NCI-H187 treated with DMSO at 0.1 percent for 48 hours (cell line): ENCODE data around the gene MOBP.
"Not testable (repeated sequence)": the region's sequence is repeated elsewhere in the genome, so short reads cannot be mapped to it uniquely, and the experiment has no call there.

Experiments
- DNase-seq: peaks from one replicate; lab custom pipeline; 2025; lab: John Stamatoyannopoulos, UW

The MOBP gene

GRCh38 chr3:39453134-39453533 is 14.3 kb upstream of the MOBP start:
- DNase-seq = no peak

GRCh38 chr3:39453872-39454271 is 13.6 kb upstream of the MOBP start:
- DNase-seq = not testable (repeated sequence)

GRCh38 chr3:39454591-39455217 is 12.8 kb upstream of the MOBP start:
- no peak for DNase-seq

- no peak for DNase-seq
Measured at GRCh38 chr3:39456159-39456558, 11.3 kb upstream of the MOBP start.

- DNase-seq = no peak
Measured at GRCh38 chr3:39457361-39457760, 10.1 kb upstream of the MOBP start.

GRCh38 chr3:39458579-39458978 is 8.9 kb upstream of the MOBP start:
- not testable (repeated sequence) for DNase-seq

GRCh38 chr3:39460677-39461076 is 6.8 kb upstream of the MOBP start:
- no peak for DNase-seq

- no peak for DNase-seq
Measured at GRCh38 chr3:39463269-39463668, 4.2 kb upstream of the MOBP start.

GRCh38 chr3:39466988-39467387 is 492 bp upstream of the MOBP start:
- no peak for DNase-seq

- DNase-seq = no peak
Measured at GRCh38 chr3:39468108-39468436, 592 bp downstream of the MOBP start.

GRCh38 chr3:39469258-39469657 is 1.8 kb downstream of the MOBP start:
- DNase-seq = no peak

GRCh38 chr3:39469945-39470344 is 2.5 kb downstream of the MOBP start:
- no peak for DNase-seq

GRCh38 chr3:39471652-39472051 is 4.2 kb downstream of the MOBP start:
- DNase-seq = no peak

GRCh38 chr3:39473452-39474125 is 6.1 kb downstream of the MOBP start:
- DNase-seq = no peak

GRCh38 chr3:39474126-39474515 is 6.6 kb downstream of the MOBP start:
- no peak for DNase-seq

- DNase-seq = no peak
Measured at GRCh38 chr3:39476783-39477182, 9.3 kb downstream of the MOBP start.

- DNase-seq = no peak
Measured at GRCh38 chr3:39478226-39478625, 10.7 kb downstream of the MOBP start.

- no peak for DNase-seq
Measured at GRCh38 chr3:39479701-39480414, 12.4 kb downstream of the MOBP start.

- no peak for DNase-seq
Measured at GRCh38 chr3:39485547-39485946, 18.1 kb downstream of the MOBP start.

- no peak for DNase-seq
Measured at GRCh38 chr3:39491014-39491413, 23.5 kb downstream of the MOBP start.

GRCh38 chr3:39491733-39492350 is 24.4 kb downstream of the MOBP start:
- DNase-seq = no peak

- no peak for DNase-seq
Measured at GRCh38 chr3:39494781-39495180, 27.3 kb downstream of the MOBP start.

GRCh38 chr3:39497753-39498152 is 30.3 kb downstream of the MOBP start:
- no peak for DNase-seq
